GM18499 (cell line): Measurements from ENCODE around the gene RNU6-8.

Source experiments
- ATAC-seq: cut with Tn5 transposase; IDR thresholded peaks from one replicate; pipeline ENCODE4 v1.9.1; 2021; ENCODE audit warnings: moderate number of reproducible peaks; ENCODE audit not compliant: insufficient read depth, unreplicated experiment

The RNU6-8 gene

GRCh38 chr14:32166924-32167323 lies 36.1 kb downstream of the RNU6-8 start:
- no peak for ATAC-seq

- no peak for ATAC-seq
Measured at GRCh38 chr14:32166029-32166428, 37.0 kb downstream of the RNU6-8 start.
